ENCODE data around the gene IL33. TPM values are rescaled to one million over a fixed set of nuclear protein-coding genes. Genes with fewer than 3 reads are reported as not detected.

The IL33 gene
- total RNA-seq, 1 donor from 2014 or later, result not detected

DNA sequence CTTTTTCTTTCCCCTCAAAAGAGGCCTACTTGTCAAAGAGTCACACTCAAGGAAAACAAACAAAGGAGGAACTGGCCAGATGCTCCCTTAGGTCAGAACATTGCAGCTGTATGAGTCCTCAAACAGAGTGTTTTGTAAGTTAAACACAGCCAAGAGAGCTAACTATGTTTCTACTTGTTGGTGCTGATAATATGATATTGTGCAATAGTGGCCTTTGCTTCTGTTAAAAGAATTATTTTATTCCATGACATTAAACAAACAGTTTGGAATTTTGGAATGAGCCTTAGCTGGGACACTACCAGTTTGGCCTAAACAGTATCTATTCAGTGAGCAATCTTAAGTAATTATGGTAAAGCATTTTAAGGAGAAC lies 56.6 kb downstream of the IL33 start:
- Histone ChIP-seq H3K27me3 (ENCODE audit: insufficient read depth, low read length) (no peaks in the 10 kb centered on the region), H3K36me3 (ENCODE audit: insufficient read depth, low read length) (no peaks in the 10 kb centered on the region), H3K4me1 (ENCODE audit: insufficient read depth, low read length) (no peaks in the 10 kb centered on the region), H3K9me3 (ENCODE audit: insufficient read depth, low read depth, low read length) (no peaks in the 10 kb centered on the region), H3K4me3 (ENCODE audit: insufficient read depth, low read depth, low read length) (no peak overlapping the region), H4K20me1 (ENCODE audit: insufficient read depth, low read length) (no peaks in the 10 kb centered on the region), H3K79me2 (ENCODE audit: insufficient read depth, low read length) (no peaks in the 10 kb centered on the region), H3K27ac (ENCODE audit: low read depth, low read length) (no peak overlapping the region), H3K9ac (ENCODE audit: low read length) (no peak overlapping the region), H3K4me2 (ENCODE audit: low read length) (no peak overlapping the region), H2AFZ (ENCODE audit: low read depth, low read length) (no peak overlapping the region)
- Mint-ChIP-seq H3K27ac (ENCODE audit: unreplicated experiment) (no peak overlapping the region), H3K4me1 (ENCODE audit: low read depth, unreplicated experiment) (peaks cover 4% of the 10 kb centered on the region), H3K27me3 (ENCODE audit: low read depth, unreplicated experiment) (peaks cover 4% of the 10 kb centered on the region), H3K36me3 (ENCODE audit: low read depth, unreplicated experiment) (no peaks in the 10 kb centered on the region), H3K9me3 (ENCODE audit: unreplicated experiment) (peaks cover 5% of the 10 kb centered on the region), H3K4me3 (ENCODE audit: unreplicated experiment) (no peak overlapping the region)
- peak; percentile 87 for DNase-seq (ENCODE audit: low read depth)
- no peak for TF ChIP-seq EZH2 (IDR thresholded peaks at IDR 0.05; ENCODE audit: insufficient read depth, low read length)
- TF ChIP-seq, protein P1, sequence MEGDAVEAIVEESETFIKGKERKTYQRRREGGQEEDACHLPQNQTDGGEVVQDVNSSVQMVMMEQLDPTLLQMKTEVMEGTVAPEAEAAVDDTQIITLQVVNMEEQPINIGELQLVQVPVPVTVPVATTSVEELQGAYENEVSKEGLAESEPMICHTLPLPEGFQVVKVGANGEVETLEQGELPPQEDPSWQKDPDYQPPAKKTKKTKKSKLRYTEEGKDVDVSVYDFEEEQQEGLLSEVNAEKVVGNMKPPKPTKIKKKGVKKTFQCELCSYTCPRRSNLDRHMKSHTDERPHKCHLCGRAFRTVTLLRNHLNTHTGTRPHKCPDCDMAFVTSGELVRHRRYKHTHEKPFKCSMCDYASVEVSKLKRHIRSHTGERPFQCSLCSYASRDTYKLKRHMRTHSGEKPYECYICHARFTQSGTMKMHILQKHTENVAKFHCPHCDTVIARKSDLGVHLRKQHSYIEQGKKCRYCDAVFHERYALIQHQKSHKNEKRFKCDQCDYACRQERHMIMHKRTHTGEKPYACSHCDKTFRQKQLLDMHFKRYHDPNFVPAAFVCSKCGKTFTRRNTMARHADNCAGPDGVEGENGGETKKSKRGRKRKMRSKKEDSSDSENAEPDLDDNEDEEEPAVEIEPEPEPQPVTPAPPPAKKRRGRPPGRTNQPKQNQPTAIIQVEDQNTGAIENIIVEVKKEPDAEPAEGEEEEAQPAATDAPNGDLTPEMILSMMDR (IDR thresholded peaks at IDR 0.05; ENCODE audit: insufficient read depth, low read depth, low read length), result no peak
- FAIRE-seq, result no peak

DNA sequence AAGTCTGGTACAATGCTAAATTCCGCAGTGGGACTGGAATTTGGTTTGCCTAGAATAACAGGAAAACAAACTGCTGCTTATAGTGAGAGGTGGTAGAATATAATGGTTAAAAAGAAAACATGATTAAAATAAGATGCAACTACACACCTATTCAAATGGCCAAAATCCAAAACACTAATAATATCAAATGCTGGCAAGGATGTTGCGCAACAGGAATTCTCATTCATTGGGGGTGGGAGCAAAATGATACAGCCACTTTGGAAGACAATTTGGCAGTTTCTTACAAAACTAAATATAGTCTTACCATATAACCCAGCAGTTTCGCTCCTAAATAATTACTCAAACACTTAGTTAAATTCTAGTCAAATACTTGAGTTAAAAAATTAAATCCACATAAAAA lies 61.8 kb downstream of the IL33 start:
- no peaks in the 10 kb centered on the region for H3K36me3 Mint-ChIP-seq (ENCODE audit: low read depth, unreplicated experiment)
- Histone ChIP-seq H3K27me3 (ENCODE audit: insufficient read depth, low read length) (no peaks in the 10 kb centered on the region), H3K4me1 (ENCODE audit: insufficient read depth, low read length) (no peaks in the 10 kb centered on the region), H3K79me2 (ENCODE audit: insufficient read depth, low read length) (no peaks in the 10 kb centered on the region), H3K9me3 (ENCODE audit: insufficient read depth, low read depth, low read length) (no peaks in the 10 kb centered on the region), H4K20me1 (ENCODE audit: insufficient read depth, low read length) (no peaks in the 10 kb centered on the region), H3K4me3 (ENCODE audit: insufficient read depth, low read depth, low read length) (no peak overlapping the region), H3K9ac (ENCODE audit: low read length) (no peak overlapping the region), H2AFZ (ENCODE audit: low read depth, low read length) (no peak overlapping the region), H3K27ac (ENCODE audit: low read depth, low read length) (no peak overlapping the region), H3K36me3 (ENCODE audit: insufficient read depth, low read length) (no peaks in the 10 kb centered on the region), H3K4me2 (ENCODE audit: low read length) (no peak overlapping the region)
- H3K27ac Mint-ChIP-seq (ENCODE audit: unreplicated experiment), result no peak overlapping the region
- FAIRE-seq (no peak), DNase-seq (ENCODE audit: low read depth) (no peak)
- no peak for TF ChIP-seq EZH2 (IDR thresholded peaks at IDR 0.05; ENCODE audit: insufficient read depth, low read length)
- TF ChIP-seq, protein P1 (IDR thresholded peaks at IDR 0.05; ENCODE audit: insufficient read depth, low read depth, low read length), result no peak
- H3K4me1 Mint-ChIP-seq (ENCODE audit: low read depth, unreplicated experiment), result no peaks in the 10 kb centered on the region
- H3K27me3 Mint-ChIP-seq (ENCODE audit: low read depth, unreplicated experiment), result no peaks in the 10 kb centered on the region
- no peak overlapping the region for H3K4me3 Mint-ChIP-seq (ENCODE audit: unreplicated experiment)
- H3K9me3 Mint-ChIP-seq (ENCODE audit: unreplicated experiment), result no peaks in the 10 kb centered on the region

- Histone ChIP-seq H3K36me3 (ENCODE audit: insufficient read depth, low read length) (no peaks in the 10 kb centered on the region), H3K9ac (ENCODE audit: low read length) (no peak overlapping the region), H2AFZ (ENCODE audit: low read depth, low read length) (no peak overlapping the region), H3K79me2 (ENCODE audit: insufficient read depth, low read length) (no peaks in the 10 kb centered on the region), H3K4me3 (ENCODE audit: insufficient read depth, low read depth, low read length) (no peak overlapping the region), H3K27ac (ENCODE audit: low read depth, low read length) (no peak overlapping the region), H3K4me1 (ENCODE audit: insufficient read depth, low read length) (no peaks in the 10 kb centered on the region), H3K27me3 (ENCODE audit: insufficient read depth, low read length) (no peaks in the 10 kb centered on the region), H3K9me3 (ENCODE audit: insufficient read depth, low read depth, low read length) (no peaks in the 10 kb centered on the region), H3K4me2 (ENCODE audit: low read length) (no peak overlapping the region), H4K20me1 (ENCODE audit: insufficient read depth, low read length) (no peaks in the 10 kb centered on the region)
- no peaks in the 10 kb centered on the region for H3K27me3 Mint-ChIP-seq (ENCODE audit: low read depth, unreplicated experiment)
- no peak for DNase-seq (ENCODE audit: low read depth)
- H3K9me3 Mint-ChIP-seq (ENCODE audit: unreplicated experiment), result no peaks in the 10 kb centered on the region
- H3K4me3 Mint-ChIP-seq (ENCODE audit: unreplicated experiment), result no peak overlapping the region
- FAIRE-seq, result no peak
- H3K36me3 Mint-ChIP-seq (ENCODE audit: low read depth, unreplicated experiment), result no peaks in the 10 kb centered on the region
- H3K27ac Mint-ChIP-seq (ENCODE audit: unreplicated experiment), result peak overlapping the region; percentile 62
- H3K4me1 Mint-ChIP-seq (ENCODE audit: low read depth, unreplicated experiment), result peaks cover 8% of the 10 kb centered on the region
- TF ChIP-seq, protein P1 (IDR thresholded peaks at IDR 0.05; ENCODE audit: insufficient read depth, low read depth, low read length), result no peak
- TF ChIP-seq EZH2 (IDR thresholded peaks at IDR 0.05; ENCODE audit: insufficient read depth, low read length), result no peak
Observed at GRCh38 chr9:6301858-6302257, 86.3 kb downstream of the IL33 start.

All from astrocyte (in vitro differentiated cells and primary cell).